AG10803 (cell line): Measurements from ENCODE around the gene SLC8B1.

Experiments
- DNase-seq: peaks from one replicate; pipeline ENCODE4 v3.0.0; 2010; ENCODE audit warnings: low read depth
- H3K4me3 ChIP-seq: 2 replicates; pipeline ENCODE4 v1.5.1; 2011; ENCODE audit warnings: mild to moderate bottlenecking, low read length, control low read depth
- CTCF ChIP-seq: conservative IDR thresholded peaks from 2 replicates; pipeline ENCODE4 v1.5.1; 2011; ENCODE audit warnings: mild to moderate bottlenecking, low read length, control low read depth, inconsistent platforms

Gene SLC8B1

GRCh38 chr12:113287899-113288282, 47.0 kb downstream of the SLC8B1 start:
- DNase-seq = no peak
- no peak overlapping the region for H3K4me3 ChIP-seq
- no peak for TF ChIP-seq CTCF

GRCh38 chr12:113287146-113287898, 47.6 kb downstream of the SLC8B1 start:
- H3K4me3 ChIP-seq = no peak overlapping the region
- no peak for TF ChIP-seq CTCF
- no peak for DNase-seq

- DNase-seq = no peak
- TF ChIP-seq CTCF = no peak
- H3K4me3 ChIP-seq = no peak overlapping the region
These were observed 48.2 kb downstream of the SLC8B1 start for GRCh38 chr12:113286712-113287111.

GRCh38 chr12:113285679-113286610, 49.0 kb downstream of the SLC8B1 start:
- H3K4me3 ChIP-seq = no peak overlapping the region
- TF ChIP-seq CTCF = no peak
- DNase-seq = no peak

GRCh38 chr12:113284751-113285150, 50.2 kb downstream of the SLC8B1 start:
- H3K4me3 ChIP-seq = no peak overlapping the region
- no peak for DNase-seq
- TF ChIP-seq CTCF = no peak

- H3K4me3 ChIP-seq = no peak overlapping the region
- no peak for TF ChIP-seq CTCF
- DNase-seq = no peak
These were observed 56.3 kb downstream of the SLC8B1 start for GRCh38 chr12:113278633-113279032.

GRCh38 chr12:113278141-113278540, 56.8 kb downstream of the SLC8B1 start:
- no peak for DNase-seq
- H3K4me3 ChIP-seq = no peak overlapping the region
- no peak for TF ChIP-seq CTCF
